ENCODE results near the gene TMPRSS9.

TMPRSS9 gene

DNA sequence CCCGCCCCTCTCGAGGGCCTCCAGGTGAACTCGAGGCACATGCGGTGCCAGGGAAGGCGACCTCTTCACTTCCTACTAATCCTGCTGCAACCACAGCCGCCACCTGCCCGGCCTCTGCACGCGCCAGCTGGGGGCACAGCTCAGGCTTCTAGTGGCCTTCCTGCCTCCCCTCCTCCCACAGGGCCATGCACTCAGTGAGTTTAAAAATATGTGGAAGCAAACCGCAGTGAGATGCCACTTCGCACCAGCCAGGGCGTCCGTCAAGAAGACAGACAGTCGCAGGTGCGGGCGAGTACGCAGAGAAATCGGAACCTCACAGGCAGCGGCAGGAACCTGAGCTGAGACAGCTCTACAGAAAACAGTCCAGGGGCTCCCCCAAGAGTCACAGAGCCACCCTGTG lies 86.3 kb downstream of the TMPRSS9 start:
- TF ChIP-seq ZFP3 (CRISPR knock-in tag; IDR thresholded peaks at IDR 0.05) (no peak), CSDC2 (CRISPR knock-in tag; IDR thresholded peaks at IDR 0.05) (no peak), RARB (CRISPR knock-in tag; IDR thresholded peaks at IDR 0.05) (no peak), ZNF8 (CRISPR knock-in tag; IDR thresholded peaks at IDR 0.05) (no peak), SNAI2 (CRISPR knock-in tag; IDR thresholded peaks at IDR 0.05) (no peak), ARNTL (CRISPR knock-in tag; IDR thresholded peaks at IDR 0.05; ENCODE audit: borderline replicate concordance, low read depth) (no peak), ISL1 (CRISPR knock-in tag; IDR thresholded peaks at IDR 0.05) (no peak), ESRRG (CRISPR knock-in tag; IDR thresholded peaks at IDR 0.05) (no peak)
- TF ChIP-seq, protein P1, sequence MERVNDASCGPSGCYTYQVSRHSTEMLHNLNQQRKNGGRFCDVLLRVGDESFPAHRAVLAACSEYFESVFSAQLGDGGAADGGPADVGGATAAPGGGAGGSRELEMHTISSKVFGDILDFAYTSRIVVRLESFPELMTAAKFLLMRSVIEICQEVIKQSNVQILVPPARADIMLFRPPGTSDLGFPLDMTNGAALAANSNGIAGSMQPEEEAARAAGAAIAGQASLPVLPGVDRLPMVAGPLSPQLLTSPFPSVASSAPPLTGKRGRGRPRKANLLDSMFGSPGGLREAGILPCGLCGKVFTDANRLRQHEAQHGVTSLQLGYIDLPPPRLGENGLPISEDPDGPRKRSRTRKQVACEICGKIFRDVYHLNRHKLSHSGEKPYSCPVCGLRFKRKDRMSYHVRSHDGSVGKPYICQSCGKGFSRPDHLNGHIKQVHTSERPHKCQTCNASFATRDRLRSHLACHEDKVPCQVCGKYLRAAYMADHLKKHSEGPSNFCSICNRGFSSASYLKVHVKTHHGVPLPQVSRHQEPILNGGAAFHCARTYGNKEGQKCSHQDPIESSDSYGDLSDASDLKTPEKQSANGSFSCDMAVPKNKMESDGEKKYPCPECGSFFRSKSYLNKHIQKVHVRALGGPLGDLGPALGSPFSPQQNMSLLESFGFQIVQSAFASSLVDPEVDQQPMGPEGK (CRISPR knock-in tag; IDR thresholded peaks at IDR 0.05; ENCODE audit: borderline replicate concordance), result no peak
- TF ChIP-seq, protein P2, sequence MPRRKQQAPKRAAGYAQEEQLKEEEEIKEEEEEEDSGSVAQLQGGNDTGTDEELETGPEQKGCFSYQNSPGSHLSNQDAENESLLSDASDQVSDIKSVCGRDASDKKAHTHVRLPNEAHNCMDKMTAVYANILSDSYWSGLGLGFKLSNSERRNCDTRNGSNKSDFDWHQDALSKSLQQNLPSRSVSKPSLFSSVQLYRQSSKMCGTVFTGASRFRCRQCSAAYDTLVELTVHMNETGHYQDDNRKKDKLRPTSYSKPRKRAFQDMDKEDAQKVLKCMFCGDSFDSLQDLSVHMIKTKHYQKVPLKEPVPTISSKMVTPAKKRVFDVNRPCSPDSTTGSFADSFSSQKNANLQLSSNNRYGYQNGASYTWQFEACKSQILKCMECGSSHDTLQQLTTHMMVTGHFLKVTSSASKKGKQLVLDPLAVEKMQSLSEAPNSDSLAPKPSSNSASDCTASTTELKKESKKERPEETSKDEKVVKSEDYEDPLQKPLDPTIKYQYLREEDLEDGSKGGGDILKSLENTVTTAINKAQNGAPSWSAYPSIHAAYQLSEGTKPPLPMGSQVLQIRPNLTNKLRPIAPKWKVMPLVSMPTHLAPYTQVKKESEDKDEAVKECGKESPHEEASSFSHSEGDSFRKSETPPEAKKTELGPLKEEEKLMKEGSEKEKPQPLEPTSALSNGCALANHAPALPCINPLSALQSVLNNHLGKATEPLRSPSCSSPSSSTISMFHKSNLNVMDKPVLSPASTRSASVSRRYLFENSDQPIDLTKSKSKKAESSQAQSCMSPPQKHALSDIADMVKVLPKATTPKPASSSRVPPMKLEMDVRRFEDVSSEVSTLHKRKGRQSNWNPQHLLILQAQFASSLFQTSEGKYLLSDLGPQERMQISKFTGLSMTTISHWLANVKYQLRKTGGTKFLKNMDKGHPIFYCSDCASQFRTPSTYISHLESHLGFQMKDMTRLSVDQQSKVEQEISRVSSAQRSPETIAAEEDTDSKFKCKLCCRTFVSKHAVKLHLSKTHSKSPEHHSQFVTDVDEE (CRISPR knock-in tag; IDR thresholded peaks at IDR 0.05), result no peak
- TF ChIP-seq, protein P3, sequence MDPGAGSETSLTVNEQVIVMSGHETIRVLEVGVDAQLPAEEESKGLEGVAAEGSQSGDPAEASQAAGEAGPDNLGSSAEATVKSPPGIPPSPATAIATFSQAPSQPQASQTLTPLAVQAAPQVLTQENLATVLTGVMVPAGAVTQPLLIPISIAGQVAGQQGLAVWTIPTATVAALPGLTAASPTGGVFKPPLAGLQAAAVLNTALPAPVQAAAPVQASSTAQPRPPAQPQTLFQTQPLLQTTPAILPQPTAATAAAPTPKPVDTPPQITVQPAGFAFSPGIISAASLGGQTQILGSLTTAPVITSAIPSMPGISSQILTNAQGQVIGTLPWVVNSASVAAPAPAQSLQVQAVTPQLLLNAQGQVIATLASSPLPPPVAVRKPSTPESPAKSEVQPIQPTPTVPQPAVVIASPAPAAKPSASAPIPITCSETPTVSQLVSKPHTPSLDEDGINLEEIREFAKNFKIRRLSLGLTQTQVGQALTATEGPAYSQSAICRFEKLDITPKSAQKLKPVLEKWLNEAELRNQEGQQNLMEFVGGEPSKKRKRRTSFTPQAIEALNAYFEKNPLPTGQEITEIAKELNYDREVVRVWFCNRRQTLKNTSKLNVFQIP (CRISPR knock-in tag; IDR thresholded peaks at IDR 0.05; ENCODE audit: borderline replicate concordance, low read depth), result no peak

DNA sequence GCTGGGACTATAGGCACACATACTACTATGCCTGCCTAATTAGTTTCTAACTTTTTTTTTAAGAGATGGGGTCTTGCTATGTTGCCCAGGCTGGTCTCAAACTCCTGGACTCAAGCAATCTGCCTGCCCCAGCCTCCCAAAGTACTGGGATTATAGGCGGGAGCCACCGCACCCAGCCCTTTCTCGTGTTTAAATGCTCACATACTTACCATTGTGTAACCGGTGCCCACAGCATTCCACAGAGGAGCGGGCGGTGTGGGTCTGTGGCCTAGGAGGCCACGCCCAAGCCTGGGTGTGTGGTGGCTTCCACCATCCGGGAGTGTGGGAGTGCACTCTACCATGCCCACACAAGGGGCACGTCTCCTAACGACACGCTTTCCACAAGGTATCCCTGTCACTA lies 89.0 kb downstream of the TMPRSS9 start:
- ATAC-seq, result no peak
- TF ChIP-seq RARB (CRISPR knock-in tag; IDR thresholded peaks at IDR 0.05) (no peak), ZFP30 (CRISPR knock-in tag; IDR thresholded peaks at IDR 0.05) (no peak), CREB5 (CRISPR knock-in tag; IDR thresholded peaks at IDR 0.05; ENCODE audit: low read depth) (no peak), TCF4 (CRISPR knock-in tag; IDR thresholded peaks at IDR 0.05; ENCODE audit: borderline replicate concordance) (no peak), ZC3H10 (CRISPR knock-in tag; IDR thresholded peaks at IDR 0.05) (no peak), ZFP3 (CRISPR knock-in tag; IDR thresholded peaks at IDR 0.05) (no peak), CSDC2 (CRISPR knock-in tag; IDR thresholded peaks at IDR 0.05) (no peak), CSRNP3 (CRISPR knock-in tag; IDR thresholded peaks at IDR 0.05) (no peak), OSR1 (CRISPR knock-in tag; IDR thresholded peaks at IDR 0.05) (no peak), ESRRG (CRISPR knock-in tag; IDR thresholded peaks at IDR 0.05) (no peak), ZNF565 (CRISPR knock-in tag; conservative IDR thresholded peaks at IDR 0.05; ENCODE audit: low read depth) (no peak), PPARA (CRISPR knock-in tag; IDR thresholded peaks at IDR 0.05; ENCODE audit: borderline replicate concordance) (no peak)

More for the DNA sequence above, 86.3 kb downstream of the TMPRSS9 start:
- no peak for ATAC-seq

DNA sequence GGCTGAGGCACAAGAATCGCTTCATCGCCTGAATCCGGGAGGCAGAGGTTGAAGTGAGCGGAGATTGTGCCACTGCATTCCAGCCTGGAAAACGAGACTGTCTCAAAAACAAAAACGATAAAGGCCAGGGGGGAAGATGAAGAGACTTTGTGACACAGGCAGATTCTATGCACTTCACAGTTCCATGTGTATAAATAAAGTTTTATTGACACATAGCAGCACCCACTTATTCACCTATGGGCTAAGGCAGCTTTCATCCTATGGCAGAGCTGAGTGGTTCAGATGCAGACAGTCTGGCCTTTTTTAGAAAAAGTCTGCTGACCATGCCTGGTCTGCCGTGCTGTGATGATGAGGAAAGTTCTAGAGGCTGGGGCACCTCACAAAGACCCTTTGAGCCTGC lies 91.1 kb downstream of the TMPRSS9 start:
- ATAC-seq, result no peak
- TF ChIP-seq ARNTL (CRISPR knock-in tag; IDR thresholded peaks at IDR 0.05; ENCODE audit: borderline replicate concordance, low read depth) (no peak), TCF4 (CRISPR knock-in tag; IDR thresholded peaks at IDR 0.05; ENCODE audit: borderline replicate concordance) (no peak), TOX (CRISPR knock-in tag; IDR thresholded peaks at IDR 0.05; ENCODE audit: borderline replicate concordance) (no peak), CREB5 (CRISPR knock-in tag; IDR thresholded peaks at IDR 0.05; ENCODE audit: low read depth) (no peak)
- TF ChIP-seq, protein P3 (CRISPR knock-in tag; IDR thresholded peaks at IDR 0.05; ENCODE audit: borderline replicate concordance, low read depth), result no peak

Measured in SK-N-SH treated with all-trans-retinoic acid at 6 μM for 48 hours (cell line).